GM12864 (cell line): ENCODE data around the gene IMP3.

Source experiments
- DNase-seq: peaks from one replicate; pipeline ENCODE4 v3.0.0-alpha.2; 2011; ENCODE audit warnings: low read depth
- H3K4me3 ChIP-seq: 2 replicates; pipeline ENCODE4 v1.5.1; 2011; ENCODE audit warnings: mild to moderate bottlenecking, low read depth, low read length, control low read depth
- CTCF ChIP-seq: IDR thresholded peaks from 2 replicates; pipeline ENCODE4 v1.5.1; 2011; ENCODE audit warnings: low read depth, mild to moderate bottlenecking, moderate library complexity, low read length, control low read depth, inconsistent platforms; ENCODE audit errors: missing control alignments

The IMP3 gene

GRCh38 chr15:75676688-75677464, 36.9 kb upstream of the IMP3 start:
- H3K4me3 ChIP-seq, result no peak overlapping the region
- DNase-seq, result no peak
- TF ChIP-seq CTCF, result no peak

- no peak for DNase-seq
- H3K4me3 ChIP-seq, result no peak overlapping the region
- TF ChIP-seq CTCF, result no peak
These were observed 35.8 kb upstream of the IMP3 start for GRCh38 chr15:75675579-75676404.

- no peak for TF ChIP-seq CTCF
- DNase-seq, result no peak
- H3K4me3 ChIP-seq, result no peak overlapping the region
These were observed 34.3 kb upstream of the IMP3 start for GRCh38 chr15:75674366-75674765.

- TF ChIP-seq CTCF, result no peak
- no peak for DNase-seq
- H3K4me3 ChIP-seq, result no peak overlapping the region
These were observed 33.6 kb upstream of the IMP3 start for GRCh38 chr15:75673426-75674235.

- H3K4me3 ChIP-seq, result no peak overlapping the region
- no peak for TF ChIP-seq CTCF
- no peak for DNase-seq
These were observed 32.8 kb upstream of the IMP3 start for GRCh38 chr15:75672646-75673425.
